Osteoblast (primary cell): ENCODE data around the gene CMSS1. TPM values are rescaled to one million over a fixed set of nuclear protein-coding genes. Genes with fewer than 3 reads are reported as not detected.

Experiments used
- DNase-seq: peaks from one replicate; pipeline ENCODE4 v3.0.0; 2011; ENCODE audit warnings: low spot score, mixed read lengths; ENCODE audit not compliant: insufficient read length; ENCODE audit errors: missing footprints
- H2AFZ ChIP-seq: 2 replicates; pipeline ENCODE4 v1.6.0; 2011; ENCODE audit warnings: mild to moderate bottlenecking, low read length
- H3K27ac ChIP-seq: 2 replicates; pipeline ENCODE4 v1.5.1; 2011; ENCODE audit warnings: mild to moderate bottlenecking, low read depth, low read length, moderate library complexity
- H3K27me3 ChIP-seq: 2 replicates; pipeline ENCODE4 v1.6.0; 2012; ENCODE audit warnings: mild to moderate bottlenecking, control low read depth, inconsistent platforms, low read length, moderate library complexity; ENCODE audit not compliant: insufficient read depth
- H3K36me3 ChIP-seq: 2 replicates; pipeline ENCODE4 v1.5.1; 2011; ENCODE audit warnings: mild to moderate bottlenecking, low read length, control low read depth, moderate library complexity; ENCODE audit not compliant: insufficient read depth
- H3K4me1 ChIP-seq: 2 replicates; pipeline ENCODE4 v1.5.1; 2011; ENCODE audit warnings: mild to moderate bottlenecking, low read length, control low read depth, moderate library complexity; ENCODE audit not compliant: insufficient read depth
- H3K4me2 ChIP-seq: 2 replicates; pipeline ENCODE4 v1.6.0; 2011; ENCODE audit warnings: mild to moderate bottlenecking, low read length; ENCODE audit not compliant: insufficient read depth
- H3K4me3 ChIP-seq: fragments of 200-600 bp; sonication (generic); 3 replicates; pipeline ENCODE4 v1.5.1; 2012; ENCODE audit warnings: mild to moderate bottlenecking, low read length, inconsistent platforms; ENCODE audit not compliant: insufficient read depth
- H3K79me2 ChIP-seq: 2 replicates; pipeline ENCODE4 v1.6.0; 2012; ENCODE audit warnings: mild to moderate bottlenecking, low read length, control low read depth, inconsistent platforms; ENCODE audit not compliant: insufficient read depth
- H3K9me3 ChIP-seq: 2 replicates; pipeline ENCODE4 v1.5.1; 2011; ENCODE audit warnings: low read depth, low read length, control low read depth
- H4K20me1 ChIP-seq: 2 replicates; pipeline ENCODE4 v1.6.0; 2012; ENCODE audit warnings: mild to moderate bottlenecking, low read length, control low read depth; ENCODE audit not compliant: insufficient read depth
- CTCF ChIP-seq: IDR thresholded peaks from 2 replicates; pipeline ENCODE4 v1.5.1; 2011; ENCODE audit warnings: mild to moderate bottlenecking, low read depth, low read length, moderate library complexity; ENCODE audit errors: extremely low read depth
- total RNA-seq: library from RNA; depleted of rRNA; stranded (reverse); fragments of >200 nt; gene quantifications from 2 replicates; pipeline ENCODE4 v1.2.3, GENCODE V29; 2012

Gene CMSS1
- total RNA-seq, 1 donor = 15.9 TPM

DNA sequence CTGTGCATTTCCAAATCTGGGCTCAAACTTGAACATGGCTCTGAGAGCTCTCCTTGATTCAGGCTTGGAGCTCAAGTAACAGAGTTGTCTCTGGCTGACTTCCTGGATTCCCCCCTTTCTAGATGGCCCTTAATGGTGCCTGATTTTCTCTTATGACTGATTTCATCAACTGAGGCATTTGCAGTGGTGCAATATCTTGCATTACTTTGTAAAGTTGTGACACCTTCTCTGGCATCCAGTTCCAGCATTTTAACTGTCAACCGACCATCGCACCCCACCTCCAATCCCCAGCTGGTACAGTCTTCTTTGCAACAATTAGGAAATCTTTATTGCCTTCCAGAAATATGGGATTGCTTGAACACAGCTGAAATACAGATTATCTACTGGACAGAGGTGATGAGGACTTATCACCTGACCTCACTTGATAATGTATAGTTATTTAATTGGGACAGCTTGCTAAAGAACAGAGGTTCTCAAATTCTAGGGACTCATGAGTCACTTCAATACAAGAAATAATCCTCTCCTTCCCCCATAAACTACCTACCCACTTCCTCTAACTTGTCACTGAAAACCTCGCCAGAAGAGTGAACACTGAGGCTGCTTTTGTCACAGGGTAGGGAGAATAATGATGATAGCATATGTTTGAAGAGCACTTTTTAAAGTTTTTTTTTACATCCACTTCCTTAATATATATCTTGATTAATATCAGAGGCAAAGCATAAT lies 254.8 kb downstream of the CMSS1 start:
- Histone ChIP-seq H3K4me3 (no peak overlapping the region), H3K4me2 (no peak overlapping the region), H3K9me3 (no peaks in the 10 kb centered on the region), H3K36me3 (no peaks in the 10 kb centered on the region), H3K27ac (no peak overlapping the region), H3K27me3 (no peaks in the 10 kb centered on the region), H3K79me2 (no peaks in the 10 kb centered on the region), H2AFZ (no peak overlapping the region), H4K20me1 (no peaks in the 10 kb centered on the region), H3K4me1 (peaks cover 42% of the 10 kb centered on the region)
- DNase-seq = no peak
- TF ChIP-seq CTCF = no peak

GRCh38 chr3:100073049-100073713 lies 255.5 kb downstream of the CMSS1 start:
- Histone ChIP-seq H2AFZ (peak overlapping the region; percentile 48), H3K27me3 (no peaks in the 10 kb centered on the region), H3K79me2 (no peaks in the 10 kb centered on the region), H3K27ac (peak overlapping the region; percentile 61), H3K4me3 (no peak overlapping the region), H3K4me1 (peaks cover 42% of the 10 kb centered on the region), H3K36me3 (no peaks in the 10 kb centered on the region), H3K9me3 (no peaks in the 10 kb centered on the region), H4K20me1 (no peaks in the 10 kb centered on the region), H3K4me2 (peak overlapping the region; percentile 59)
- no peak for TF ChIP-seq CTCF
- no peak for DNase-seq

DNA sequence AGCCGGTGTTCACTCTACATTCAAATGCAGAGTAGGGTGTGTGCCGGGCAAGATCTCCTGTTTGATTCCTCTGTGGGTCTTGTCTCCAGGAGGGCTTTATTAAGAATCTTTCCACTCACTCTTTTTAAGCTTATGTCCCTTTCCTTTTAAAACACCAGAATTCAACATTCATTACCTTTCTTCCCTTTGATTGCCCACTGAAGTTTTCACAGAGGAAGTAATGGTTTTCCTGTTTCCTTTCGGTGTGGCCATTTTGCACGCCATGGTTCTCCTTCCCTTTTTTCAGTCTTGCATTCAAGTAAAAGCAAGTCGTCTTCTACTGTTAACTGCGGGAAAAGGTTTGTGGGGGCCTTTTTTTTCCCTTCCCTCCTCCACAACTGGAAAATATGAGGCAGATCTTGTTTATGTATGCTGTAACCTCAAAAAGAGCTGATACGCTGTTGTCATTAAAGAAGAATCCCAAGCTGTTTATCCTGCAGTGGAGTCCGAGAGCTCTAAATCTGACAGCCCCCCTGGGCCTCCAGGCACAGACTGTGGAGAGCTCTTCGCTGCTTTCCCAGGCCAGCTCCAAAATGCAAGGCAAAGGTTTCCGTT lies 256.1 kb downstream of the CMSS1 start:
- peaks cover 42% of the 10 kb centered on the region for H3K4me1 ChIP-seq
- peak overlapping the region; percentile 48 for H2AFZ ChIP-seq
- DNase-seq = peak; percentile 68

More for the DNA sequence above, 256.1 kb downstream of the CMSS1 start:
- Histone ChIP-seq H3K4me2 (peak overlapping the region; percentile 59), H3K27me3 (no peaks in the 10 kb centered on the region), H4K20me1 (no peaks in the 10 kb centered on the region), H3K27ac (peak overlapping the region; percentile 61), H3K79me2 (no peaks in the 10 kb centered on the region), H3K9me3 (no peaks in the 10 kb centered on the region), H3K4me3 (peak overlapping the region; percentile 0), H3K36me3 (no peaks in the 10 kb centered on the region)
- TF ChIP-seq CTCF = no peak
